Activated CD4-positive, alpha-beta T cell treated with anti-CD3 and anti-CD28 coated beads, Interleukin-2, amount 10 ng/mL, durations not matched to agents 7 days and 5 days (primary cell): ENCODE measurements around the gene RNASE8. TPM values are rescaled to one million over a fixed set of nuclear protein-coding genes. Genes with fewer than 3 reads are reported as not detected.

Experiments
- CTCF ChIA-PET: fragments of 350-600 bp; sonication (Branson Sonifier 250); formaldehyde crosslinking; loops from one replicate; lab custom pipeline; 2021; ENCODE audit warnings: antibody characterized with exemption; lab: Charles Lee
- POLR2A ChIA-PET: fragments of 350-600 bp; sonication (Branson Sonifier 250); formaldehyde crosslinking; loops from one replicate; lab custom pipeline; 2021; ENCODE audit warnings: antibody characterized with exemption; lab: Charles Lee
- DNase-seq: peaks from one replicate; pipeline ENCODE4 v3.0.0-alpha.2; 2020
- H3K27ac Mint-ChIP-seq: one replicate; pipeline ENCODE4 v1.8.0; 2021; ENCODE audit warnings: mild to moderate bottlenecking, moderate library complexity, mixed read lengths
- H3K27me3 Mint-ChIP-seq: one replicate; pipeline ENCODE4 v1.8.0; 2021; ENCODE audit warnings: mixed read lengths
- H3K36me3 Mint-ChIP-seq: one replicate; pipeline ENCODE4 v1.8.0; 2021; ENCODE audit warnings: low read depth, mixed read lengths
- H3K4me1 Mint-ChIP-seq: one replicate; pipeline ENCODE4 v1.8.0; 2021; ENCODE audit warnings: mixed read lengths
- H3K4me3 Mint-ChIP-seq: one replicate; pipeline ENCODE4 v1.8.0; 2021; ENCODE audit warnings: mild to moderate bottlenecking, moderate library complexity, mixed read lengths
- H3K9me3 Mint-ChIP-seq: one replicate; pipeline ENCODE4 v1.8.0; 2021; ENCODE audit warnings: mixed read lengths
- total RNA-seq, 2 experiments: library from RNA; stranded (reverse); gene quantifications; one replicate each; pipeline ENCODE4 v1.2.3, GENCODE V29; 2021

RNASE8 gene
- total RNA-seq, 2 experiments from 2014 or later = not detected

DNA sequence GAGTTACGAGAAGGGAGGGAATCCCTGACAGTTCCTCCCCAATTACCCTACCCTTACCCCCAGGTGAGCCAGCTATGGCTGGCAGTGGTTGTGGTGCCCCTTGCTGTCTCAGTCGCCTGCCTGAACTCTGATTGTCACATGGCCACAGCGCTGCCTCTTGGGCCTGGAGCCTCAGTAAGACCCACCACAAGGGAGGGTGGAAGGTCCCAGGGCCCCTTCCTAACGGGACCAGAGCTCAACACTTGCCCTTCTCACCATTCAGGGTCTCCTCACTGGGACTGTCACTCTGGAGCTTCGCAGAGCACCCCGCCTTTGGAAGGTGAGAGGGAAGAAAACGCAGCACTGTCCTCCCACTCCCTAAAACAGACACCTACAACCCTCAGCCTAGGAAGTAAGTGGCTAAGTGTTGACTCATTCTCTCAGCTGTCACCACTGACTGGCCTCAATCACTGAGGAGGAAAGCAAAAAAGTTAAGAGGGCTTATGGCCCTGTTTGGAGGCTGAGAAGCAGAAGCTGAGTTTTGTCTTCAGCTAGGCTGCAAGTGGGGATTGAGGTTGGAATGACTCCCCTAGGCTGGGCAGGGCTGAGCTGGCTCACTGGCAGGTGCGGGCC is 44.3 kb downstream of the RNASE8 start:
- CTCF ChIA-PET = interaction anchor here (1.1 to 7.1 kb wide), 5 partner anchors 8 to 132 kb away, joined by 3 to 121 read pairs (median 52); no protein-coding TSS in a partner anchor
- no peaks in the 10 kb centered on the region for H3K9me3 Mint-ChIP-seq
- peak overlapping the region; percentile 28 for H3K27ac Mint-ChIP-seq
- peaks cover 1% of the 10 kb centered on the region for H3K36me3 Mint-ChIP-seq
- H3K4me3 Mint-ChIP-seq = peak overlapping the region; percentile 87
- DNase-seq = no peak
- peaks cover 17% of the 10 kb centered on the region for H3K27me3 Mint-ChIP-seq
- POLR2A ChIA-PET = no interaction called here
- peaks cover 53% of the 10 kb centered on the region for H3K4me1 Mint-ChIP-seq

DNA sequence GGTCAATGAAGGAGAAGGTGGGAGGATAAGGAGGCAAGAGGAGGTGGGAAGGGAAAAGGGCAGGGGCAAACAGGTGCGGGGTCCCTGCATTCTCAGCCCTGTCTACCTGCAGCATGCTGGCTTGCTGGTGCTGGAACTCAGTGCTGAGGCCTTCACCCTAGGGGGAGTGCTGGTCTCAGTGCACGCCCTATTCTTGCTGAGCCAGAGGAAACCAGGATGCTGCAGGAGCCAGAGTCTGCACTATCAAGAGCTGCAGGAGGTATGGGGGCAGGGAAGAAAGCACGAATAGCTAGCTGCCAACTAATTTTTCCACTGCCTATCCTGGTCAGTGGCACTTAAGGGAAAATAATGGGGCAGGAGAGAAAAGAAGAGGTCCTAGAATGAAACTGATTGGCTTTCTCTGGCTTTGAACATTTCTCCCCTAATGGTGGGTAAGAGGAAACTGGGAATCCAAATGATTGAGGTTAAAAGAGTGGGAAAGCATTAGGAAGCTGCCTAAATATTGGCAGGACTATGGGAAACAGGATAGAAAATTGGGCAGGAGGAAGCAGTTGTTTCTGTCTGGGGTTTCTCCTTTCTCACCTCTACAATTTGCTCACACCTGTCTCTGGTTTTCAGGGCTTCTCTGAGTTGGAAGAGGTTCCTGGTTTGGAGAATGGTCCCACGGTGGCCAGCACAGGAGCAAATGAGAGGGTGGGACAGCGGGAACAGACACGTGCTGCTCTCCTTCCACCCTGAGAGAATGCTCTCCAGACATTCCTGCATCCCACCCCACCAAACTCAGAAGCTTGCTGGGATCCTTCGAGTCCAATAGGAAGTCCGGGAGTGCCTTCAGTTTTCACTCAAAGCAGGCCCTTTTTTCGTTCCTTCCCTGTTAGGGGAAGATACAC is 45.1 kb downstream of the RNASE8 start:
- H3K27ac Mint-ChIP-seq = peak overlapping the region; percentile 93

DNA sequence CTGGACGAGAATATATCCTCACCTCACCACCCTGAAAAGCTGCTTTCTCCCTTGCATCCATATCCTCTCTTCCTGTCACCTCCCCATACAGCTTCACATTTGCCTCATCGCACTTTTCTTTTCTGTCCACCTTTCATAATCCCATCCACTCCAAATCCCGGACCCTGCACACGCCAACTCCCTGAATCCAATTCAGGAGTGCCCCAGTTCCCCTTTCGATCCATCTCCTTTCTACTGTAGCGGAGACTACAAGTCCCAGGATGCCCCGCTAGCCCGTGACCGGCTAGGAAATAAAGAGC is 45.7 kb downstream of the RNASE8 start:
- peaks cover 1% of the 10 kb centered on the region for H3K36me3 Mint-ChIP-seq
- peaks cover 47% of the 10 kb centered on the region for H3K4me1 Mint-ChIP-seq
- ChIA-PET CTCF (interaction anchor here (0.9 to 7.1 kb wide), 17 partner anchors 10 to 886 kb away, joined by 3 to 121 read pairs (median 5); partner anchors contain the start of gene ARHGEF40), POLR2A (no interaction called here)
- no peaks in the 10 kb centered on the region for H3K9me3 Mint-ChIP-seq
- H3K27ac Mint-ChIP-seq = peak overlapping the region; percentile 93
- peak overlapping the region; percentile 87 for H3K4me3 Mint-ChIP-seq
- DNase-seq = no peak
- H3K27me3 Mint-ChIP-seq = peaks cover 11% of the 10 kb centered on the region

More for the DNA sequence above, 45.1 kb downstream of the RNASE8 start:
- H3K4me1 Mint-ChIP-seq = peaks cover 47% of the 10 kb centered on the region
- peaks cover 11% of the 10 kb centered on the region for H3K27me3 Mint-ChIP-seq
- H3K36me3 Mint-ChIP-seq = peaks cover 1% of the 10 kb centered on the region
- POLR2A ChIA-PET = no interaction called here
- CTCF ChIA-PET = interaction anchor here (0.9 to 7.1 kb wide), 17 partner anchors 9 to 754 kb away, joined by 3 to 121 read pairs (median 4); partner anchors contain the start of gene ARHGEF40
- H3K9me3 Mint-ChIP-seq = no peaks in the 10 kb centered on the region
- no peak for DNase-seq
- H3K4me3 Mint-ChIP-seq = peak overlapping the region; percentile 87

DNA sequence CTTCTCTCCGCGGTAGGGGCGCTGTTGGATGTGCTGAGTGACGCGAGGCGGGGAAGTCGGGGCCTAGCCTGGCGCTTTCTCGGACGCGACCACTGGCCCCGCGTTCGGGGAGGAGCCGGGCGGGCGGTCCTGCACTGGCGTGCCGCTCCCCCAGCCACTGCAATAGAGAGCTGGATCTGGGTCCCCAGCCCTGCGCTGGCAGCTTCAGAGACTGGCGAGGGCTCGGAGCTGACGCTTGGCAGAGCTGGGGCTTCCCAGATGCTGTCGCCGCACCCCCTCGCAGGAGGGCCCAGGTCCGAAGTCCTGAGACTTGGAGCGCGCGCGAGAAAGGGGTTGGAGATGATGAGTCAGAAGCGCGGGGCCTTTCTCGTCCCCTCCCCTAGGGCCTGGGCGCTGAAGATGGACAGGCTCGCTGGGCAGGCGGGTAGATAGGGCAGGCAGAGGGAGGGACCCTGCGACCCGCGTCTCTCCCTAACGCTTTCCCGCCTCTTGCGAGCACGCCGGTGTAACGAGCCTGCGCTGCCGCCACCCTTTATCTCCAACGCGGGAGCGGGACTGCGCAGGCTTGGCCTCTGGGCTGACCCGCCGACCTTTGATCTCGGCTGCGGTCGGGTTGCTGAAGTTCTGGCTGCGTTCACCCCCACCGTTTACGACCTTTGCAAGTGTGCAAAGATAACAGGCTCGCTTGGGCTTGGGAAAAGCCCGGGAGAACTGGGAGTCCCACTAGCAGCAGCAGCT is 46.3 kb downstream of the RNASE8 start:
- Mint-ChIP-seq H3K4me1 (peaks cover 44% of the 10 kb centered on the region), H3K27me3 (peaks cover 7% of the 10 kb centered on the region), H3K4me3 (peak overlapping the region; percentile 87), H3K27ac (peak overlapping the region; percentile 93), H3K9me3 (no peaks in the 10 kb centered on the region), H3K36me3 (peaks cover 1% of the 10 kb centered on the region)
- ChIA-PET CTCF (interaction anchor here (0.8 to 7.1 kb wide), 26 partner anchors 10 to 886 kb away, joined by 3 to 121 read pairs (median 6); partner anchors contain the start of gene ARHGEF40), POLR2A (interaction anchor here (0.8 to 1.0 kb wide), 2 partner anchors 12 to 89 kb away, joined by 3 to 5 read pairs; no protein-coding TSS in a partner anchor)
- DNase-seq = peak; percentile 97

DNA sequence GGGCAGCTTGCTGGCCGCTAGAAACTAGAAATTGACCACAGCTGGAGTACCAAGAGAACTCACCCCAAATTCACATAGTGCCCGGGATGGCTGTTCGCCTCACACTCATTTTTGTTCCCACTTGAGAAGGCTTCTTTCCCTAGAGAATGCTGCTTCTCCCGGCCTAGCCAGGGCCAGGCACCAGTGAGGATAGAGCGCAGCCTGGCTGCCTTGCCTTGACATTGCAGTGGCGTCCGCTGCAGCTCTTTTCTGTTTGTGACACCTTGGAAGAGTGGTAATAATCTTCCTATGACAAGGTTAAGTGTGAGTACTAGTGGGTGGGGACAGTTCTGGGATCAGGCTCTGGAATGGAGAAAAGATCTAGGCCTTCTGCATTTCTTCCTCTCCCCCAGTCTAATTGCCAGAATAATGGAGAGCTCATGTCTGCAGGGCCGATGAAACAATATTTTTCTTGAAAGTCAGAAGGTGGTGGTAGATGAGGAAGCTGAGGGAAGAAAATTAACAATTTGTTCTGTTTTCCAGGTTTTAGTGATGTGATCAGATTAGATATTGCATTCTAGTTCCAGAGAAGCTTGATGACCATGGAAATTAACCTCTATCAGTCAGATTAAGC is 46.9 kb downstream of the RNASE8 start:
- Mint-ChIP-seq H3K4me3 (peak overlapping the region; percentile 87), H3K9me3 (no peaks in the 10 kb centered on the region), H3K4me1 (peaks cover 37% of the 10 kb centered on the region), H3K36me3 (peaks cover 1% of the 10 kb centered on the region), H3K27ac (peak overlapping the region; percentile 93), H3K27me3 (peaks cover under 1% of the 10 kb centered on the region)
- peak; percentile 68 for DNase-seq
- CTCF ChIA-PET = interaction anchor here (0.6 to 7.1 kb wide), 21 partner anchors 11 to 452 kb away, joined by 3 to 121 read pairs (median 6); partner anchors contain the start of gene ARHGEF40
- POLR2A ChIA-PET = interaction anchor here (0.7 to 1.0 kb wide), 3 partner anchors 13 to 90 kb away, joined by 3 to 5 read pairs (median 3); no protein-coding TSS in a partner anchor

DNA sequence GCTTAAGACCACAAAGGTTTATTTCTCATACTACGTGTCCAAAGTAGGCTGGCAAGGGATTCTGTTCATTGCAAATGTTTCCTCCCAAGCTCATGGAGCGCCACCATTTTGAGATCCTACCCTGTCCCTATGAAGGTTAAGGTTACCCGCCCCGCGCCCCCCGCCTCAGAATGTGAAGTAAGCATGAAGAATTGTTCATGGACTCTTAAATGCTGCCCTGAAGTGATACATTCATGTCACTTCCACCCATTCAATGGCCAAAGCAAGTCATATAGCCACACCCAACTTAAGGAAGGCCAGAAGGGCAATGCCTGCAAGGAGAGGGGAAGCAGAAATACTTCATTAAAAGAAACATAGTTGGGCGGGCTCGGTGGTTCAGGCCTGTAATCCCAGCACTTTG is 47.5 kb downstream of the RNASE8 start:
- CTCF ChIA-PET = interaction anchor here (0.6 to 7.1 kb wide), 16 partner anchors 11 to 314 kb away, joined by 3 to 121 read pairs (median 7); partner anchors contain the start of gene ARHGEF40
- Mint-ChIP-seq H3K4me1 (peaks cover 37% of the 10 kb centered on the region), H3K9me3 (no peaks in the 10 kb centered on the region), H3K27ac (peak overlapping the region; percentile 93), H3K36me3 (peaks cover 1% of the 10 kb centered on the region), H3K4me3 (peak overlapping the region; percentile 87), H3K27me3 (no peaks in the 10 kb centered on the region)
- no peak for DNase-seq
- POLR2A ChIA-PET = interaction anchor here (0.7 kb wide), 1 partner anchor 18 kb away, joined by 3 read pairs; no protein-coding TSS in a partner anchor

DNA sequence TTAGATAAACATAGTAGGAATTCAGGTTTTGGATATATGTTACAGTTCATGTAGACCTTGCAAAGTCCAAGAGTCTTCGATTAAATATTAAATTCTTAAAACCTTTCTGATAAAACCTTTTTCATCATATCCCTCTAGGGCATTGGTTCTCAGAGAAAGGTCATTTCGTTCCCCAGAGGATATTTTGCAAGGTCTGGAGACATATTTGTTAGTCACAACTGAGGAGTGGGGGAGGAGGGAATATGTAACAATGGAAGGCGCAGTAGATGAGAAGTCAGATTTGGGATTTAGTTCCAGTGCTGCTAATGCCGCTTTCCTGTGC is 48.5 kb downstream of the RNASE8 start:
- H3K4me1 Mint-ChIP-seq = peaks cover 38% of the 10 kb centered on the region
- POLR2A ChIA-PET = no interaction called here

DNA sequence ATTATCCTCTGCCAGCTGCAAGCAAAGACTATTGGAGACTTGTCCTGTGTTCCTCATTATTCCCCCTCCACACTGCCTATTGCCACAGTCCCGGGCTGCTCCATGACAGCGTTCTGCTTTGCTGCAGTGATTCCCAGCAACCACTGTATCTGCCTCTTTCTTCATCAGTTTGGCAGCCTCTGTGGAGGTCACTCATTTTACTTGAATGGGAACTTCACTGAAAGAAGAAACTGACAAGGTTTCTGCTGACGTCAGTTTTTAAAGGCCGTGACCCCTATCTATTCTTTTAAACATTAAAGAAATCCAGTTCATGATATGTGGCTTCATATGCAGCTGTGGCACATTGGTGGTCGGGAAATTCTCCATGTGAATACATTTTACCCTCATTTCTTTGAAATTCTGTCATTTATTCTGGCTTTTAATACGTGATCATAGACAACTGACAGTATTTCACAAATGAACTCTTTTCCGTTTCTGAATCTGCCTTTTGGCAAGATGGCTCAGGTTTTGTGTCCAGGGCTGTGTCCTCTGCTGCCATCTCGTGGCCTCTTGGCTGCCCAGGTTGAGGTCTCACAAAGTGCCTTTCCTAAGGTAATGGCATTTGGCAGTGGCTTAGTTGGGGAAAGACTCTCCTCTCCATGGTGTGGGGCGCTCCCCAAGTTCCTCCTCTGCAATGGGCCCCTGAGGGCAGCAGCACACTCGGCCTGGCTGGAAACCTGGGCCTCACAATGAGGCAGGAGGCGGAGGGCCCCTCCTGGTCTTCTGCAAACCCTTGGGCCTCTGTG is 49.1 kb downstream of the RNASE8 start:
- H3K4me3 Mint-ChIP-seq = no peak overlapping the region
- DNase-seq = peak; percentile 81
- no peaks in the 10 kb centered on the region for H3K27me3 Mint-ChIP-seq
- CTCF ChIA-PET = interaction anchor here (0.6 to 6.3 kb wide), 2 partner anchors 13 to 18 kb away, joined by 3 to 121 read pairs; no protein-coding TSS in a partner anchor
- H3K27ac Mint-ChIP-seq = no peak overlapping the region
- no peaks in the 10 kb centered on the region for H3K9me3 Mint-ChIP-seq
- H3K4me1 Mint-ChIP-seq = peaks cover 34% of the 10 kb centered on the region
- H3K36me3 Mint-ChIP-seq = peaks cover 1% of the 10 kb centered on the region
- POLR2A ChIA-PET = no interaction called here

More for the DNA sequence above, 48.5 kb downstream of the RNASE8 start:
- Mint-ChIP-seq H3K27me3 (no peaks in the 10 kb centered on the region), H3K9me3 (no peaks in the 10 kb centered on the region), H3K36me3 (peaks cover 1% of the 10 kb centered on the region), H3K27ac (no peak overlapping the region), H3K4me3 (no peak overlapping the region)
- CTCF ChIA-PET = interaction anchor here (6.3 to 7.1 kb wide), 2 partner anchors 13 to 91 kb away, joined by 92 to 121 read pairs; no protein-coding TSS in a partner anchor
- no peak for DNase-seq

DNA sequence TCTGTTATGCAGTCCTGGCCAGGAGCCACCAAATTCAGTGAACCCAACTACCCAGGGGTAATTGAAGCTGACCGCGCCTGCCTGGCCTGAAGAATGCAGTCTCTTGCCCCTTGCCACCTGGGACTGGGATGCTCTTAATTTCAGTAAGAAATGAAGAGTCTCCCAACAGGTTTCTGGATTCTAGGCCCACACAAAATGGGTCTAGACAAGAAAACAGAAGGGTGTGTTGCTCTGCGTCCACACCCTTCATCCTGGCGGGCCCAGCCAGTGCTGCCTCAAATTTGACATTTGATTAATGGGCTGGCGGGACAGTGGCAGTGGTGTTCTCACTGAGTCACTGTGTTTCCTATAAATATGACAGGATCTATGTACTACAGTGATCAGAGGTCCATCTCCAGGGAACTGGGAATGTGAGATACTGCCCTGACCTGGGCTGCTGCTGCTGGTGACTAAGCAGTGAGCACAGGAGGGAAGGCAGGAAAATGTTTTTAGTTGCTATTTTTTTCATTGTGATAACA is 49.7 kb downstream of the RNASE8 start:
- ChIA-PET POLR2A (no interaction called here), CTCF (interaction anchor here (0.6 kb wide), 1 partner anchor 19 kb away, joined by 3 read pairs; no protein-coding TSS in a partner anchor)
- no peak overlapping the region for H3K4me3 Mint-ChIP-seq
- DNase-seq = no peak
- peaks cover 1% of the 10 kb centered on the region for H3K36me3 Mint-ChIP-seq
- H3K27ac Mint-ChIP-seq = no peak overlapping the region
- H3K9me3 Mint-ChIP-seq = no peaks in the 10 kb centered on the region
- no peaks in the 10 kb centered on the region for H3K27me3 Mint-ChIP-seq
- H3K4me1 Mint-ChIP-seq = peaks cover 28% of the 10 kb centered on the region
